ENCODE measurements around the gene SH2D1B.

Gene SH2D1B

GRCh38 chr1:162398999-162399580 is 12.8 kb downstream of the SH2D1B start:
- no peak for DNase-seq (ENCODE audit: low read depth in 2 of 2)

GRCh38 chr1:162397943-162398560 is 13.9 kb downstream of the SH2D1B start:
- no peak for DNase-seq (ENCODE audit: low read depth in 2 of 2)

- no peak for DNase-seq (ENCODE audit: low read depth in 2 of 2)
Observed at GRCh38 chr1:162397039-162397448, 14.9 kb downstream of the SH2D1B start.

- no peak for DNase-seq (ENCODE audit: low read depth in 2 of 2)
Observed at GRCh38 chr1:162396201-162396906, 15.6 kb downstream of the SH2D1B start.

GRCh38 chr1:162391790-162392563 is 20.0 kb downstream of the SH2D1B start:
- DNase-seq (ENCODE audit: low read depth in 2 of 2) = no peak

GRCh38 chr1:162390396-162391185 is 21.3 kb downstream of the SH2D1B start:
- no peak for DNase-seq (ENCODE audit: low read depth in 2 of 2)

- no peak for DNase-seq (ENCODE audit: low read depth in 2 of 2)
Observed at GRCh38 chr1:162389971-162390370, 22.0 kb downstream of the SH2D1B start.

GRCh38 chr1:162389021-162389818 is 22.7 kb downstream of the SH2D1B start:
- no peak for DNase-seq (ENCODE audit: low read depth in 2 of 2)

- no peak for DNase-seq (ENCODE audit: low read depth in 2 of 2)
Observed at GRCh38 chr1:162388615-162389014, 23.3 kb downstream of the SH2D1B start.

GRCh38 chr1:162388083-162388594 is 23.8 kb downstream of the SH2D1B start:
- DNase-seq (ENCODE audit: low read depth in 2 of 2) = no peak

- no peak for DNase-seq (ENCODE audit: low read depth in 2 of 2)
Observed at GRCh38 chr1:162387226-162388082, 24.5 kb downstream of the SH2D1B start.

DNA sequence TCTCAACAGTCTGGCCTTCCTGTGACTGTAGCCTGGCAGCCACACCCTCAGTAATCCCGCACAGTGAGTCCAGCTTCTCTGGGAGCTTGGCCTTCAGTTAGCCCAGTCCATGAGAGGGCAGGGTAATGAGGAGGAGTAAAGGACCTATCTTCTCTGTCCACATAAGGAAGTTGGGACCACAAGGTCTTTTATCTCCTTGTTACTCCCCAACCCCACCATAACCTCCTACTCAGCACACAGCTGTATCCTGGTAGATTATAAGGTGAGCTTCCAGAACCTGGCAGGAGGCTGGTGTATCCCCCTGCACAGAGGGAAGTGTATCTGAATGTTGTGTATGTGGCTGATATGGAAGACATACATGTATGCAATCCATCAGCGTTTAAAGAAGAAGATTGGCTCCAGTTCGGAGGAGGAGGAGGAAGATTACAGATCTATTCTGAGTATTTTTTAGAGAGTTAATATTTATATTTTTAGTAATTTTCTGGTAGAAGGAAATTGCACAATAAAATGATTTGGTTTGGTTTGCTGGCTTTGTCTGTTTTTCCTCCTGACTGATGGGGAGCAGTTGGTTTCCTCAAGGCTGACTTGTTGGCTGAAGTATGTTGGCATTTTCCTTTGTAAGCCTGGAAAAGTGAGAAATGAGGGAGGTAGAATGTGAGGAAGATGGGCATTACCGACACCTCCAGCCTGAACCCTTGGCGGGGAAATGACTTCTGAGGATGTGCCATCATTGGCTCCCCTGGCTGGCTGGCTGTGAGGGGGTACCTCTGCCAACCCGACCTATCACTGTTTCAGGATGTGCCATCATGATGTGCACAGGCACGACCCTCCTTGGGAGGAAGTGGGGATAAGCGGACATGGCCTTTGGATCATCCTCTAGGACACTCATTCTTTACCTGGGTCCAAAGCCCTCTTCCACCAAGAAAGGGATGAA is 25.4 kb downstream of the SH2D1B start:
- DNase-seq (ENCODE audit: low read depth in 2 of 2) = no peak

- DNase-seq (ENCODE audit: low read depth in 2 of 2) = no peak
Observed at GRCh38 chr1:162385702-162386101, 26.2 kb downstream of the SH2D1B start.

GRCh38 chr1:162385280-162385623 is 26.7 kb downstream of the SH2D1B start:
- no peak for DNase-seq (ENCODE audit: low read depth in 2 of 2)

DNA sequence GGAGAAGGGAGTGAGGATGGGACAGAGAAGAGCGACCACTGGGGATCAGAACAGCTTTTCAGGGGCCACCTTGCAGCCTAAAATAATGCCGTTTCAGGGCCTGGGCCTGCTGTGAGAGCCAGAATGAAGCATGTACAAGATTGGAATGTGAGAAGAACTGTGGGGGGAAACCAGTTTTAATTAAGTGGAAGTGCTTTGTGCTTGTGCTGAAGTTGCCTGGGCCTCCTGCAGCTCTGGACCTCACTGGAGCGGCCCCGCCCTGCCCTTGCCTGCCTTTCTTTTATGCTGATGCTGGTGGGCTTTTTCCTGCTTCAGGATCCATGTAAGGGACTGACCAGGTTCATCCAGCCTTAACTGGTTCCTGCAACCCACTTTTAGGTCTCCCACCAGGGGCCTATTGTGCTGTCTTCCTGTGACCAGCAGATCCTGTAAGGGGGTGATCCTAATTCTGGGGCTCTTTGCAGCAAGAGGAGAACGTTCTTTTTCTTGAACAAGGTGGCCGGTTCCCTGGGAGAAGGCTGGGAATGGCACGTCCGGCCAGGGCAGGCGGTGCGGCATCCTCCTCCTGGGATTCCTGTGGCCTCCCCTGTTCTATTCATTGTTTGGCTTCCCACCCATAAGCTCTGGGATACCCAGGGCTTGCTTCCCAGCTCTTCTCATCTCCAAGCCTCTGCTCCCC is 27.2 kb downstream of the SH2D1B start:
- DNase-seq (ENCODE audit: low read depth in 2 of 2) = no peak

DNA sequence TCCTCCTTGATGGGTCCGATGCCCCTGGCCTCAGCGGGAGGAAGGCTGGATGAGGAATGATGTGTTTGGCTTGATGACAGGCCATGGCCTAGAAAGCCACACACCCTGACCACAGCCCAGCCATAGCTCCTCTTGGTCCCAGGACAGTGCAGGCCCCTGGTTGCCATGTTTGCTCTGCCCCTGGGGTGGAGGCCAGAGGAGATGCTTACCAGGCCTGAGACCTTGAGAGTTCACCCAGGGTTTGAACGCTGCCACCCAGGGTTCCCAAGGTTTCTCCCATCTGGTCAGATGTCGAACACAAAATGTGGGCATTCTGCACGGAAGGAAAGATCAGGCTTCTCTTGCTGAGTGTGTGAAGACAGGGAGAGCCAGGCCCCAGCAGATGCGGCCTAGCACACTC is 27.8 kb downstream of the SH2D1B start:
- DNase-seq (ENCODE audit: low read depth in 2 of 2) = no peak

GRCh38 chr1:162383516-162383915 is 28.4 kb downstream of the SH2D1B start:
- DNase-seq (ENCODE audit: low read depth in 2 of 2) = no peak

DNA sequence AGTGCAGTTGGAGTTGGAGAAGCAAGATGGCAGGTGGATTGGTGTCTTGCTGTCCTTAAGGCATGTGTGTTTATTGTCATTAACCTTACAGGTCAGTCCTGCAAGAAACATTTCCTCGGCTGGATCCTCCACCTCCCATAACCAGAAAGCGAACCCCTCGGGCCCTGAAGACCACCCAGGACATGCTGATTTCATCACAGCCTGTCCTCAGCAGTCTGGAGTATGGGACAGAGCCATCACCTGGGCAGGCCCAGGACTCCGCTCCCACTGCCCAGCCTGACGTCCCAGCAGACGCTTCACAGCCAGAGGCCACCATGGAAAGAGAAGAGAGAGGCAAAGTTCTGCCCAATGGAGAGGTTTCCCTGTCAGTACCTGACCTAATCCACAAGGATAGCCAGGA is 28.8 kb downstream of the SH2D1B start:
- no peak for DNase-seq (ENCODE audit: low read depth in 2 of 2)
